OCI-LY1 (cell line): ENCODE measurements around the gene ST14.

Experiments
- CTCF ChIP-seq: fragments of 200-600 bp; sonication (generic), shearing (Covaris generic); IDR thresholded peaks from 2 replicates; pipeline ENCODE4 v1.5.1; 2017; ENCODE audit warnings: mild to moderate bottlenecking, antibody characterized with exemption, low read length, moderate library complexity, mixed read lengths
- EZH2 ChIP-seq: fragments of 200-600 bp; sonication (generic), shearing (Covaris generic); IDR thresholded peaks from 2 replicates; pipeline ENCODE4 v1.8.0; 2017; ENCODE audit warnings: borderline replicate concordance, mixed run types, mild to moderate bottlenecking, antibody characterized with exemption, low read length, moderate library complexity, mixed read lengths

DNA sequence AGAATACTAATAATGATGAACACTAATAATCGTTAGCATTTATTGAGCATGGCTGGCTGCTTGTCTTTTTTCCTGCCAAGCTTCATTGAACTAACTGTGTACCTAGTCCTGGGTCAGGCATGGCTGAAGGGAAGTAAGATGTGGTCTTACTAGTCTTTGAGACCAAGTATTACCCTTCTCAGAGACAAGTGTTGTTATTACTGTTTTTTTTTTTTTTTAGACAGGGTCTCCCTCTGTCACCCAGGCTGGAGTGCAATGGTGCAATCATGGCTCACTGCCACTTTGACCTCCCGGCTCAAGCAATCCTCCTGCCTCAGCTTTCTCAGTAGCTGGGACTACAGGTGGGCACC is 4.6 kb downstream of the ST14 start:
- TF ChIP-seq CTCF (no peak), EZH2 (no peak)
